H1 (cell line): ENCODE measurements around the gene KRTAP12-2. TPM values are rescaled to one million over a fixed set of nuclear protein-coding genes. Genes with fewer than 3 reads are reported as not detected.

ENCODE experiments used
- BCL11A ChIP-seq, 2 experiments: IDR thresholded peaks; one replicate each; pipeline ENCODE4 v1.6.1; 2011; ENCODE audit warnings: low read depth in 2 of 2, low read length in 2 of 2, mild to moderate bottlenecking in 2 of 2
- BRCA1 ChIP-seq: IDR thresholded peaks from 2 replicates; pipeline ENCODE4 v1.6.1; 2012; ENCODE audit warnings: low read depth, low read length, improper control_type of control experiment
- GTF2F1 ChIP-seq: IDR thresholded peaks from 2 replicates; pipeline ENCODE4 v1.6.1; 2012; ENCODE audit warnings: low read depth, low read length, improper control_type of control experiment, borderline replicate concordance
- HDAC2 ChIP-seq, 2 experiments: fragments of 300-600 bp in 1 of 2; sonication (generic) in 1 of 2; IDR thresholded peaks; 2 replicates each; pipeline ENCODE4 v1.6.1; 2011 to 2012; ENCODE audit warnings: low read depth in 2 of 2, low read length in 2 of 2, mild to moderate bottlenecking in 2 of 2, moderate library complexity in 2 of 2, borderline replicate concordance in 1 of 2, inconsistent platforms in 1 of 2
- JUND ChIP-seq: IDR thresholded peaks from 2 replicates; pipeline ENCODE4 v1.6.1; 2011; ENCODE audit warnings: mild to moderate bottlenecking, improper control_type of control experiment, low read length
- KDM5A ChIP-seq: fragments of 200-600 bp; IDR thresholded peaks from 2 replicates; pipeline ENCODE4 v1.7.1; 2012; ENCODE audit warnings: mild to moderate bottlenecking, low read length, inconsistent platforms, mixed read lengths
- MAFK ChIP-seq: IDR thresholded peaks from 2 replicates; pipeline ENCODE4 v1.6.1; 2012; ENCODE audit warnings: low read depth, mild to moderate bottlenecking, improper control_type of control experiment, low read length
- NRF1 ChIP-seq: IDR thresholded peaks from 2 replicates; pipeline ENCODE4 v1.6.1; 2011; ENCODE audit warnings: mild to moderate bottlenecking, low read depth, low read length, improper control_type of control experiment
- POLR2A ChIP-seq, 2 experiments: IDR thresholded peaks; 1 replicate in 1 of 2; 2 replicates in 1 of 2; pipeline ENCODE4 v1.6.1; 2011; ENCODE audit warnings: low read depth in 2 of 2, low read length in 2 of 2, mild to moderate bottlenecking in 2 of 2; ENCODE audit errors: control extremely low read depth in 1 of 2
- POLR2AphosphoS5 ChIP-seq: IDR thresholded peaks from 2 replicates; pipeline ENCODE4 v1.6.1; 2011; ENCODE audit warnings: low read depth, low read length
- POU5F1 ChIP-seq: IDR thresholded peaks from 2 replicates; pipeline ENCODE4 v1.6.1; 2011; ENCODE audit warnings: low read depth, mild to moderate bottlenecking, low read length, moderate library complexity
- RXRA ChIP-seq: IDR thresholded peaks from 2 replicates; pipeline ENCODE4 v1.6.1; 2011; ENCODE audit warnings: low read depth, mild to moderate bottlenecking, low read length, moderate library complexity; ENCODE audit not compliant: insufficient read depth
- SP1 ChIP-seq: IDR thresholded peaks from 2 replicates; pipeline ENCODE4 v1.6.1; 2011; ENCODE audit warnings: low read depth, low read length
- SUZ12 ChIP-seq: fragments of 200-600 bp; sonication (generic); IDR thresholded peaks from 2 replicates; pipeline ENCODE4 v1.6.1; 2012; ENCODE audit warnings: mild to moderate bottlenecking, inconsistent platforms, low read length, moderate library complexity, mixed read lengths
- YY1 ChIP-seq: IDR thresholded peaks from 2 replicates; pipeline ENCODE4 v1.6.1; 2011; ENCODE audit warnings: low read depth, mild to moderate bottlenecking, low read length
- polyA plus RNA-seq, 7 experiments: library from polyadenylated mRNA; depleted of rRNA in 3 of 7; stranded (reverse) in 5 of 7; unstranded in 2 of 7; fragments of >200 nt in 5 of 7; fragments of 200-250 nt in 2 of 7; gene quantifications; 1 replicate in 5 of 7; 2 replicates in 1 of 7; 4 replicates in 1 of 7; pipeline versions ENCODE4 v1.2.1 to v1.2.3, GENCODE V29; 2011 to 2013; ENCODE audit warnings: missing spikeins in 2 of 7, mixed read lengths in 2 of 7
- total RNA-seq: library from RNA; stranded (reverse); fragmentation: NEBNext Ultra II Directional; extraction: Animal tissue kit (Norgen Biotek cat#: 25700); gene quantifications from 2 replicates; pipeline ENCODE4 v1.2.1, GENCODE V29; 2021
- TF ChIP-seq, protein P1 (sequence below), 3 experiments: IDR thresholded peaks; 1 replicate in 2 of 3; 2 replicates in 1 of 3; pipeline versions ENCODE4 v1.5.1 to v1.6.1; 2011; ENCODE audit warnings: low read length in 3 of 3, mild to moderate bottlenecking in 3 of 3, inconsistent platforms in 2 of 3, low read depth in 1 of 3, moderate library complexity in 1 of 3; ENCODE audit not compliant: insufficient read depth in 1 of 3; ENCODE audit errors: control extremely low read depth in 1 of 3
- TF ChIP-seq, protein P2 (sequence below): IDR thresholded peaks from 2 replicates; pipeline ENCODE4 v1.6.1; 2011; ENCODE audit warnings: low read depth, mild to moderate bottlenecking, low read length; ENCODE audit not compliant: insufficient read depth

KRTAP12-2 gene
- total and polyA plus RNA-seq, 2 of the 8 experiments (the other 6 are each of a cell fraction or from before 2014, with no cell fraction given), result 0.50 TPM; not detected in 1

DNA sequence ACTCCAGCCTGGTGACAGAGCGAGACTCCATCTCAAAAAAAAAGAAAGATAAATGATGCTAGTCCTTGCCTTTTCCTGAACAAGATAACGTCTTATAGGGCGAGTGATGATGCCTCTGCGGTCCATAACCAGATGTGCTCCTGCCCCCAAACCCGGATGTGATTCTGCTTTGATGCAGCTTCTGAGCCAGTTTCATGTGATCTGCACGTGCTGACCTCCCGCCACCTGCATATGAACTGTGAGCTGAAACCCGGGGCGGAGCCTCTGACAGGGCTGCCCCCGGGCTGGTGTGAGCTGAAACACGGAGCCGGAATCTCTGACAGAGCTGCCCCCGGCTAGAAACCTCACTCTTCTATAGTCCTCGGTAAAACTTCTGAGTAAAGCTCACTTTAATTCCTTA lies 13.6 kb downstream of the KRTAP12-2 start (continued):
- TF ChIP-seq, protein P1, sequence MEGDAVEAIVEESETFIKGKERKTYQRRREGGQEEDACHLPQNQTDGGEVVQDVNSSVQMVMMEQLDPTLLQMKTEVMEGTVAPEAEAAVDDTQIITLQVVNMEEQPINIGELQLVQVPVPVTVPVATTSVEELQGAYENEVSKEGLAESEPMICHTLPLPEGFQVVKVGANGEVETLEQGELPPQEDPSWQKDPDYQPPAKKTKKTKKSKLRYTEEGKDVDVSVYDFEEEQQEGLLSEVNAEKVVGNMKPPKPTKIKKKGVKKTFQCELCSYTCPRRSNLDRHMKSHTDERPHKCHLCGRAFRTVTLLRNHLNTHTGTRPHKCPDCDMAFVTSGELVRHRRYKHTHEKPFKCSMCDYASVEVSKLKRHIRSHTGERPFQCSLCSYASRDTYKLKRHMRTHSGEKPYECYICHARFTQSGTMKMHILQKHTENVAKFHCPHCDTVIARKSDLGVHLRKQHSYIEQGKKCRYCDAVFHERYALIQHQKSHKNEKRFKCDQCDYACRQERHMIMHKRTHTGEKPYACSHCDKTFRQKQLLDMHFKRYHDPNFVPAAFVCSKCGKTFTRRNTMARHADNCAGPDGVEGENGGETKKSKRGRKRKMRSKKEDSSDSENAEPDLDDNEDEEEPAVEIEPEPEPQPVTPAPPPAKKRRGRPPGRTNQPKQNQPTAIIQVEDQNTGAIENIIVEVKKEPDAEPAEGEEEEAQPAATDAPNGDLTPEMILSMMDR (IDR thresholded peaks at IDR 0.05; ENCODE audit: control extremely low read depth in 1 of 3, insufficient read depth in 1 of 3, low read depth in 1 of 3, low read length in 3 of 3), result no peak
- TF ChIP-seq SUZ12 (no peak), SP1 (peak; percentile 56; the same call in 1 of the 2 replicates), POLR2AphosphoS5 (no peak), BRCA1 (no peak), YY1 (no peak), JUND (no peak), POLR2A (IDR thresholded peaks at IDR 0.05; ENCODE audit: control extremely low read depth in 1 of 2, low read depth in 2 of 2, low read length in 2 of 2) (no peak), KDM5A (no peak), NRF1 (no peak), HDAC2 (IDR thresholded peaks at IDR 0.05; ENCODE audit: borderline replicate concordance in 1 of 2, low read depth in 2 of 2, low read length in 2 of 2) (no peak), BCL11A (IDR thresholded peaks at IDR 0.05; ENCODE audit: low read depth in 2 of 2, low read length in 2 of 2) (no peak), RXRA (no peak), POU5F1 (no peak), MAFK (no peak), GTF2F1 (no peak)
- TF ChIP-seq, protein P2, sequence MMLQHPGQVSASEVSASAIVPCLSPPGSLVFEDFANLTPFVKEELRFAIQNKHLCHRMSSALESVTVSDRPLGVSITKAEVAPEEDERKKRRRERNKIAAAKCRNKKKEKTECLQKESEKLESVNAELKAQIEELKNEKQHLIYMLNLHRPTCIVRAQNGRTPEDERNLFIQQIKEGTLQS, result no peak
- TF ChIP-seq, all 59 proteins: peak for 3
